ENCODE results near the gene WSB1.

WSB1 gene

DNA sequence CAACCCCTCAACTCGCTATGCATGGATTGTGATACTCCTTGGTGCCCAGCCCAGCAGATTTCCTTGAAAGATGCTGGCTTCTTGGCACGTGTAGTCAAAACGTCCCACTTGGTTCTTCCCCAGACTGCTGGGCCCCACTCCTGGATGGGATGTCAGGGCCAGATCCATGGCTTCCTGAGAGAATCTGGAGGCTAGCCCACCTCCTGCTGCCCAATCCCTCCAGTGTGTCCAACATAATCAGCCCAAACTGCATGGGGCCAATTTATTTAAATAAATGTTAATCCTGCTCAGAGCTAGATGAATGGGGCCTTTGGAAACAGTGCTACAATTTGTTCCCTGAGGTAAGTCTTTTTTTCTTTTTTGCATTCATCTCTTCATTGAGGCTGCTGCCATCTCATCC lies 49.4 kb downstream of the WSB1 start:
- no peak for DNase-seq (ENCODE audit: insufficient read length, low spot score)
- FAIRE-seq, result no peak
- no peak for TF ChIP-seq POLR2A (IDR thresholded peaks at IDR 0.05; ENCODE audit: low read depth, low read length)

- DNase-seq (ENCODE audit: insufficient read length, low spot score) (no peak), FAIRE-seq (no peak)
- no peak for TF ChIP-seq POLR2A (IDR thresholded peaks at IDR 0.05; ENCODE audit: low read depth, low read length)
These were observed 50.2 kb downstream of the WSB1 start for GRCh38 chr17:27343977-27344607.

DNA sequence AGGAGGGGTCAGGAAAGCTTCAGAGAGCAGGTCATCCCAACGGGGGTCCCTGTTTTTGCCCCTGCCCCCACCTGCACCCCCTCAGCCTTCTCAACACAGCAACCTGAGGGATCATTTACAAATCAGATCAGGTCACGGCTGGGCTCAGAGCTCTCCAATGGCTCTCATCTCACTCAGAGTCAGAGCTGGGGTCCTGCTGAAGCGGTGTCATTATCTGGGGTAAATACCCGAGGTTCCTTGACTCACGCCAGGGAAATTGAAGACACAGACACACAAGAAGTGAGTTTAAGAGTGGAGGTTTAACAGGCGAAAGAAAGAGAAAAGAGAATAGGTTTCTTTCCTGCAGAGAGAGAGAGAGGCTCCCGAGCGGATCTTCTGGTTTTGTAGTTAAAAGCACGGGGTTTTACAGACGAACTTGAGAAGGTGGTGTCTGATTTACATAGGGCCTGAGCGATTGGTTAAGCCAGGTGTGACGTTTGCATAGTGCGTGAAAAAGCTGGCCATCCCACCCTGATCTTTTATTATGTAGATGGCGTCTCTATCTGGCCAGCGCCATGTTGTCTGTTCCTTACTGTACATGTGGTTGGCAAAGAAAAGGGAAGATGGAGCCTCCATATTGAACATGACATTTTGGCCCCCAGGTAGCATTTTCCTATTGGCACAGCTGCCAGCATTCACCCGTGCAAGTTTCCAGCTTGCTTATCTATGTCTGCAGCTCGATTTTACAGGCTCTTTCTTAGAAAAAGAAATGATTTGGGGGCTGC lies 51.4 kb downstream of the WSB1 start:
- TF ChIP-seq POLR2A (IDR thresholded peaks at IDR 0.05; ENCODE audit: low read depth, low read length), result no peak
- DNase-seq (ENCODE audit: insufficient read length, low spot score) (no peak), FAIRE-seq (no peak)

DNA sequence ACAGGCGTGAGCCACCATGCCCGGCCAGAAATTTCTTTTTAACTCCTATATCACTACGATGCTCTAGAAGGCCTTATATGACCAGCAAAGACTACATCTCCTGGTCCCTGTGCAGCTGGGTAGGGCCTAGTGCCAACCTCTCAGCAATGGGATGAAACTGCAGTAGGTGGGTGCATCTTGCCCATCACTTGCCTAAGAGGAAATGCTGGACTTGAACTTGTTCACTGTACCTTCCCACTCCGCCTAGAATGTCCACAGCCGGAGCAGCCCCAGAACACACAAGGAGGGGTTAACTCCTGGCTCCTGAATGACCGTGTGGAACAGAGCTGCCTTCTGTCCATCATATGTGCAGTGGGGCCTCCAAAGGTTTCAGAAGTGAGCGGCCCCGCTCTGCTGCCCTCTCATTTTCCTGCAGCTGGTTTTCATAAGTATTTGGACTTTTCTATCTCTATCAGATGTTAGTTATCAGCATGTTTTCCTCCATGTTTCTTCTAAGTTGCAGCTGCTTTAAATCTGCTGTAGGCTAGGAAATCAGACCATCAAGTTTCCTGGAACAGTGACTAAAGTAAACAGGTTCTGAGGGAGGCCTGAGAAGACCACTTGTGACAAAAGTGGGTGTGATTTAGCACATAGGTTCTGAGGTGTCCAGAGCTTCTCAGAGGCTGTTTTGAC lies 52.5 kb downstream of the WSB1 start:
- FAIRE-seq, result no peak
- DNase-seq (ENCODE audit: insufficient read length, low spot score), result no peak
- TF ChIP-seq POLR2A (IDR thresholded peaks at IDR 0.05; ENCODE audit: low read depth, low read length), result no peak

DNA sequence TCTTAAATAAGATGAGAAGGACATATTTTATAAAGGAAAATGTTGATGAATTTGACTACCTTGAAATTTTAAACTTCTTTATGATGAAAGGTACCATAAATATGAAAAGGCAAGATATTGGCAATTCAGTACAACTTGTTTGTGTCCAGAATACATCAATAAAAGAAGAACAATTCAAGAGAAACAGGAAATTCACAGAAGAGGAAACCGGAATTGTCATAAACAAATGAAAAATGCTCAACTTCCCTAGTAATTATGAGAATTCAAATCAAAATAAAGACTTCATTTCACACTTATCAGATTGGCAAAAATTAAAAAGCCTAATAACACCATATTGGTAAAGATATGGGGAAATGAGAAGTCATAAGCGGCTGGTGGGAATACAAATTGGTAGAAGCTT lies 54.3 kb downstream of the WSB1 start:
- no peak for FAIRE-seq
- no peak for DNase-seq (ENCODE audit: insufficient read length, low spot score)
- no peak for TF ChIP-seq POLR2A (IDR thresholded peaks at IDR 0.05; ENCODE audit: low read depth, low read length)

- DNase-seq (ENCODE audit: insufficient read length, low spot score), result no peak
- no peak for TF ChIP-seq POLR2A (IDR thresholded peaks at IDR 0.05; ENCODE audit: low read depth, low read length)
These were observed 55.7 kb downstream of the WSB1 start for GRCh38 chr17:27349540-27350021.

DNA sequence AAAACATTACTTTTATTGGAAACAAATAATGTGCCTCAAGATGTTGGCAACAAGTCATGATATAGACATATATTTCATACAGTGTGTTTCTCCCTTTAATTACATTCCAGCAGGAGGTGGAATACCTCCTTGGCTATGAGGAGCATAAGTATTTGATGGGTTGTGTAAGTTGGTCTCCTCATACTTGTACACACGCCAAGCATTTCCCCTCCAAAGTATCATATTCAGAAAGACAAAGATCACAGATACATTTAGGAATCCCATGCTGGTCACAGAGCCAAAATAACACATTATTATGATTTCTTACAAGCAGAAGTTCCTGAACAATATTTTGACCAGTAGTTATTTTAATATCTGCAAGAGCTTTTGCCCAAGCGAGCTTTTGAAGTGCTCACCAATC lies 57.8 kb downstream of the WSB1 start:
- TF ChIP-seq POLR2A (IDR thresholded peaks at IDR 0.05; ENCODE audit: low read depth, low read length), result no peak
- no peak for DNase-seq (ENCODE audit: insufficient read length, low spot score)
- no peak for FAIRE-seq

More at GRCh38 chr17:27349540-27350021, 55.7 kb downstream of the WSB1 start:
- FAIRE-seq, result no peak

DNA sequence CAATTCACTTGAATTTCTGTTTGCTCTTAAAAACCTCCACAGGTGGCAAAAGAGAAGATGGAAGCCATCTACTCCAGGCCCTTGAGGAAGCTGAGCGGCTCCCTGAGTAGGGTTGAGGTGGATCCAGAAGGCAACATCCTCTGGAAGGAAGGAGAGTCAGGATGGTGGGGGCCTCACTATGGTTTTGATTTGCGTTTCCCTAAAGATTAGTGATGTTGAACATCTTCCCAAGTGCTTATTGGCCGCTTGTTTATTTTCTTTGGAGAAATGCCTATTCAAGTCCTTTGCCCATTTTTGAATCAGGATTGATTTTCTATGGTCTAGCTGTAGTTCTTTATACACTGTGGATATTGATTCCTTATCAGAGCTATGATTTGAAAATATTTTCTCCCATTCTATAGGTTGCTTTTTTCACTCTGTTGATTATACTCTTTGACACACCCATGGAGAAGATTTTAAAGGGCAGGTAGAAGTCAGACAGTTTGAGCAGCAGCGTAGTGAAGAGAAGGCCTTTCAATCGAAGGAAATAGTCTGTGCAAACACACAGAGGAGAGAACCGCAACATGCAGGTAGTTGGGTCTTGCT lies 58.6 kb downstream of the WSB1 start:
- TF ChIP-seq POLR2A (IDR thresholded peaks at IDR 0.05; ENCODE audit: low read depth, low read length), result no peak
- no peak for DNase-seq (ENCODE audit: insufficient read length, low spot score)
- FAIRE-seq, result no peak

GRCh38 chr17:27353033-27353460 lies 59.1 kb downstream of the WSB1 start:
- TF ChIP-seq POLR2A (IDR thresholded peaks at IDR 0.05; ENCODE audit: low read depth, low read length), result no peak
- DNase-seq (ENCODE audit: insufficient read length, low spot score) (no peak), FAIRE-seq (no peak)

- no peak for FAIRE-seq
- peak; percentile 79 for TF ChIP-seq POLR2A (IDR thresholded peaks at IDR 0.05; ENCODE audit: low read depth, low read length)
- peak; percentile 97 for DNase-seq (ENCODE audit: insufficient read length, low spot score)
These were observed 59.6 kb downstream of the WSB1 start for GRCh38 chr17:27353461-27354050.

DNA sequence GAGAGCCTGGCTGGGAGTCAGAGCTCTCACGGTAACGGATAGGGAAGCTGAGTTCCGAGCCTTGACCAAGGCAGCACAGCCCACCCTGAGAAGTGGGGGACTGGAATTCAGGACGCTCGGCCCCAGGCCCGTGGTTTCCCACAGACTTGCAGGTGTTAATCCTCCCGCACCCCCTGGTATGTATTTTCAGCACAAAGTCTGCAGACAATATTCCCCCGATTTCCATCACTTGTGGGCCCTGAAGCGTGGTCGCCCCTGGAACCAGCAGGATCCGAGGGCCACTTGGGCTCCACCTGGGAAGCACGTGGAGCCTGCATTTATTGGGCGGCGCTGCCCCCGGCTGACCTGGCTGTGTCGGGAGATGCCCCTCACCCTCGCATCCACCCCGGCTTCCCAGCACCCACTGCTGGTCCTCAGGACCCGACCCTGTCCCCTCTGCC lies 60.2 kb downstream of the WSB1 start:
- TF ChIP-seq POLR2A (IDR thresholded peaks at IDR 0.05; ENCODE audit: low read depth, low read length), result no peak
- FAIRE-seq (no peak), DNase-seq (ENCODE audit: insufficient read length, low spot score) (no peak)

GRCh38 chr17:27354491-27355081 lies 60.7 kb downstream of the WSB1 start:
- FAIRE-seq, result no peak
- DNase-seq (ENCODE audit: insufficient read length, low spot score), result no peak
- TF ChIP-seq POLR2A (IDR thresholded peaks at IDR 0.05; ENCODE audit: low read depth, low read length), result no peak

- DNase-seq (ENCODE audit: insufficient read length, low spot score), result no peak
- no peak for TF ChIP-seq POLR2A (IDR thresholded peaks at IDR 0.05; ENCODE audit: low read depth, low read length)
- FAIRE-seq, result no peak
These were observed 61.5 kb downstream of the WSB1 start for GRCh38 chr17:27355419-27355818.

Measured in H54 (cell line).